H9 (cell line): ENCODE measurements around the gene GLS2. TPM values are rescaled to one million over a fixed set of nuclear protein-coding genes. Genes with fewer than 3 reads are reported as not detected.

Experiments used
- DNase-seq: peaks from one replicate; pipeline ENCODE4 v3.0.0-alpha.2; 2017
- H2AFZ ChIP-seq: one replicate; pipeline ENCODE4 v1.6.1; 2013; ENCODE audit warnings: mild to moderate bottlenecking, low read length, control low read depth, moderate library complexity
- H2AK5ac ChIP-seq: 2 replicates; pipeline ENCODE4 v1.6.1; 2013; ENCODE audit warnings: low read length, control low read depth, mixed read lengths; ENCODE audit not compliant: insufficient read length
- H2BK120ac ChIP-seq: one replicate; pipeline ENCODE4 v1.6.1; 2013; ENCODE audit warnings: low read depth, mild to moderate bottlenecking, low read length, control low read depth, inconsistent platforms; ENCODE audit not compliant: poor library complexity, severe bottlenecking
- H2BK12ac ChIP-seq: 2 replicates; pipeline ENCODE4 v1.6.1; 2013; ENCODE audit warnings: low read length, control low read depth, mixed read lengths, low read depth; ENCODE audit not compliant: insufficient read length
- H2BK15ac ChIP-seq: 2 replicates; pipeline ENCODE4 v1.6.1; 2013; ENCODE audit warnings: low read depth, low read length, control low read depth
- H2BK20ac ChIP-seq: one replicate; pipeline ENCODE4 v1.6.1; 2013; ENCODE audit warnings: low read depth, mild to moderate bottlenecking, low read length, control low read depth, inconsistent platforms; ENCODE audit not compliant: poor library complexity, severe bottlenecking
- H2BK5ac ChIP-seq: 2 replicates; pipeline ENCODE4 v1.6.1; 2013; ENCODE audit warnings: low read length, control low read depth, mixed read lengths; ENCODE audit not compliant: insufficient read length
- H3K14ac ChIP-seq: 2 replicates; pipeline ENCODE4 v1.6.1; 2013; ENCODE audit warnings: low read length, control low read depth; ENCODE audit not compliant: insufficient read depth
- H3K18ac ChIP-seq: 2 replicates; pipeline ENCODE4 v1.6.1; 2013; ENCODE audit warnings: low read depth, mild to moderate bottlenecking, mixed read lengths, low read length, control low read depth; ENCODE audit not compliant: insufficient read length
- H3K23ac ChIP-seq: 2 replicates; pipeline ENCODE4 v1.6.1; 2013; ENCODE audit warnings: low read length, control low read depth, mixed read lengths, low read depth; ENCODE audit not compliant: insufficient read length
- H3K23me2 ChIP-seq: 2 replicates; pipeline ENCODE4 v1.6.1; 2013; ENCODE audit warnings: low read depth, mild to moderate bottlenecking, mixed read lengths, low read length, control low read depth; ENCODE audit not compliant: insufficient read length, poor library complexity, severe bottlenecking
- H3K27ac ChIP-seq: 2 replicates; pipeline ENCODE4 v1.5.1; 2013; ENCODE audit warnings: low read length, control low read depth, mixed read lengths, low read depth; ENCODE audit not compliant: insufficient read length
- H3K27me3 ChIP-seq: 2 replicates; pipeline ENCODE4 v1.6.1; 2013; ENCODE audit warnings: low read length, control low read depth, inconsistent platforms; ENCODE audit not compliant: insufficient read depth
- H3K4ac ChIP-seq: 2 replicates; pipeline ENCODE4 v1.6.1; 2013; ENCODE audit warnings: low read depth, mild to moderate bottlenecking, control low read depth, inconsistent platforms, low read length, moderate library complexity
- H3K4me1 ChIP-seq: 2 replicates; pipeline ENCODE4 v1.6.1; 2013; ENCODE audit warnings: low read length, control low read depth, inconsistent platforms; ENCODE audit not compliant: insufficient read depth
- H3K4me2 ChIP-seq: 2 replicates; pipeline ENCODE4 v1.6.1; 2013; ENCODE audit warnings: low read length, control low read depth, mixed read lengths; ENCODE audit not compliant: insufficient read length, insufficient read depth
- H3K56ac ChIP-seq: 2 replicates; pipeline ENCODE4 v1.6.1; 2013; ENCODE audit warnings: low read depth, mild to moderate bottlenecking, mixed read lengths, low read length, control low read depth; ENCODE audit not compliant: insufficient read length
- H3K79me1 ChIP-seq: 2 replicates; pipeline ENCODE4 v1.6.1; 2013; ENCODE audit warnings: low read depth, mild to moderate bottlenecking, moderate library complexity, low read length, control low read depth, inconsistent platforms; ENCODE audit not compliant: insufficient read depth, poor library complexity, severe bottlenecking
- H3K79me2 ChIP-seq: 2 replicates; pipeline ENCODE4 v1.6.1; 2013; ENCODE audit warnings: low read length, control low read depth, inconsistent platforms; ENCODE audit not compliant: insufficient read depth
- H3K9ac ChIP-seq: 2 replicates; pipeline ENCODE4 v1.6.1; 2013; ENCODE audit warnings: low read length, control low read depth, mixed read lengths; ENCODE audit not compliant: insufficient read length; ENCODE audit errors: extremely low read depth
- H3K9me3 ChIP-seq: one replicate; pipeline ENCODE4 v1.6.1; 2013; ENCODE audit warnings: low read depth, low read length, inconsistent platforms; ENCODE audit not compliant: control insufficient read depth
- H3T11ph ChIP-seq: one replicate; pipeline ENCODE4 v1.6.1; 2013; ENCODE audit warnings: mild to moderate bottlenecking, low read length, control low read depth, inconsistent platforms
- H4K20me1 ChIP-seq: one replicate; pipeline ENCODE4 v1.6.1; 2013; ENCODE audit not compliant: control insufficient read depth, insufficient read length, insufficient read depth
- H4K5ac ChIP-seq: 2 replicates; pipeline ENCODE4 v1.6.1; 2013; ENCODE audit warnings: low read depth, mild to moderate bottlenecking, mixed read lengths, low read length, control low read depth; ENCODE audit not compliant: insufficient read length
- H4K8ac ChIP-seq: replicated peaks from 2 replicates; pipeline ENCODE4 v1.6.1; 2013; ENCODE audit warnings: low read length, control low read depth, mixed read lengths, low read depth; ENCODE audit not compliant: insufficient read length
- H4K91ac ChIP-seq: 2 replicates; pipeline ENCODE4 v1.6.1; 2013; ENCODE audit warnings: low read depth, mild to moderate bottlenecking, moderate library complexity, mixed read lengths, low read length, control low read depth; ENCODE audit not compliant: insufficient read length
- H3K27ac Mint-ChIP-seq, 3 experiments: 2 replicates in 2 of 3; 3 replicates in 1 of 3; pipeline ENCODE4 v1.8.0; 2020 to 2021; ENCODE audit warnings: mixed read lengths in 3 of 3, mild to moderate bottlenecking in 1 of 3, moderate library complexity in 1 of 3
- H3K27me3 Mint-ChIP-seq: 2 replicates; pipeline ENCODE4 v1.8.0; 2021; ENCODE audit warnings: low read depth, mild to moderate bottlenecking, moderate library complexity, mixed read lengths
- H3K36me3 Mint-ChIP-seq, 3 experiments: 2 replicates in 2 of 3; 3 replicates in 1 of 3; pipeline ENCODE4 v1.8.0; 2020 to 2021; ENCODE audit warnings: low read depth in 3 of 3, mixed read lengths in 3 of 3; ENCODE audit not compliant: insufficient read depth in 1 of 3
- H3K4me1 Mint-ChIP-seq, 2 experiments: 2 replicates each; pipeline ENCODE4 v1.8.0; 2020; ENCODE audit warnings: mixed read lengths in 2 of 2
- H3K4me3 Mint-ChIP-seq, 2 experiments: 2 replicates in 1 of 2; 3 replicates in 1 of 2; pipeline ENCODE4 v1.8.0; 2020 to 2021; ENCODE audit warnings: mild to moderate bottlenecking in 2 of 2, mixed read lengths in 2 of 2, moderate library complexity in 1 of 2
- H3K9me3 Mint-ChIP-seq, 2 experiments: 2 replicates in 1 of 2; 3 replicates in 1 of 2; pipeline ENCODE4 v1.8.0; 2020; ENCODE audit warnings: mild to moderate bottlenecking in 2 of 2, mixed read lengths in 2 of 2, moderate library complexity in 1 of 2
- WGBS: extraction: QIAGEN DNeasy Blood & Tissue Kit; methylation state at CpG from one replicate; pipeline ENCODE4 v1.1.7; 2013; ENCODE audit warnings: missing lambda C conversion rate, low lambda C conversion rate, mixed read lengths; ENCODE audit not compliant: insufficient read length; ENCODE audit errors: extremely low coverage; 5-methylcytosine and 5-hydroxymethylcytosine counted together
- total RNA-seq: library from RNA; stranded (reverse); gene quantifications from 2 replicates; pipeline ENCODE4 v1.2.1, GENCODE V29; 2021
- TF ChIP-seq, protein P1 (sequence below): fragments of 200-600 bp; sonication (generic); conservative IDR thresholded peaks from 3 replicates; pipeline ENCODE4 v1.8.0; 2021; ENCODE audit warnings: antibody characterized with exemption, mild to moderate bottlenecking

Gene GLS2
- total RNA-seq, 1 experiment from 2014 or later = 17.0 TPM

DNA sequence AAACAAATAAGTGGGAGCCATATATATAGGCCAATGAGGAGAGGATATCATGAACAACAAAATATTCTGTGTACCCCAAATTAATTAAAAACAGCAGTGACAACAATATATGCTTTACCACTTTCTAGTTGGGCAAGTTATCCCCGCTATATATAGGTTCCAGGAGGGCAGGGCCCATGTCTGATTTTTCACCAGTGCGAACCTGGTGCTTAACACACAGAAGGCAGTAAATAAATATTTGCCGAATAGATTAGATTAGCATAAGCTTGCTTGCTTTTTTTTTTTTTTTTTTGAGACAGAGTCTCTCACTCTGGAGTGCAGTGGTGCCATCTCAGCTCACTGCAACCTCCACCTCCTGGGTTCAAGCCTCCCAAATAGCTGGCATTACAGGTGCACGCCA is 30.1 kb downstream of the GLS2 start:
- Histone ChIP-seq H2AK5ac (no peak overlapping the region), H3K14ac (no peak overlapping the region), H3K56ac (no peak overlapping the region), H3K9me3 (no peaks in the 10 kb centered on the region), H3K18ac (no peak overlapping the region), H3K27me3 (no peaks in the 10 kb centered on the region), H2AFZ (no peak overlapping the region), H3K9ac (no peak overlapping the region), H3K23me2 (no peaks in the 10 kb centered on the region), H3T11ph (no peak overlapping the region), H3K23ac (no peak overlapping the region), H3K4ac (no peak overlapping the region), H4K91ac (no peak overlapping the region), H3K79me1 (no peaks in the 10 kb centered on the region), H4K5ac (no peak overlapping the region), H2BK12ac (no peak overlapping the region), H3K4me2 (no peak overlapping the region), H3K27ac (no peak overlapping the region), H3K79me2 (no peaks in the 10 kb centered on the region), H2BK15ac (no peak overlapping the region), H2BK120ac (no peak overlapping the region), H4K8ac (no peak overlapping the region), H2BK5ac (no peak overlapping the region), H4K20me1 (no peaks in the 10 kb centered on the region), H3K4me1 (no peaks in the 10 kb centered on the region), H2BK20ac (no peak overlapping the region)
- no peak overlapping the region for H3K27ac Mint-ChIP-seq
- H3K4me1 Mint-ChIP-seq = peaks cover 27 to 31% of the 10 kb centered on the region in 2 experiments
- TF ChIP-seq, protein P1, sequence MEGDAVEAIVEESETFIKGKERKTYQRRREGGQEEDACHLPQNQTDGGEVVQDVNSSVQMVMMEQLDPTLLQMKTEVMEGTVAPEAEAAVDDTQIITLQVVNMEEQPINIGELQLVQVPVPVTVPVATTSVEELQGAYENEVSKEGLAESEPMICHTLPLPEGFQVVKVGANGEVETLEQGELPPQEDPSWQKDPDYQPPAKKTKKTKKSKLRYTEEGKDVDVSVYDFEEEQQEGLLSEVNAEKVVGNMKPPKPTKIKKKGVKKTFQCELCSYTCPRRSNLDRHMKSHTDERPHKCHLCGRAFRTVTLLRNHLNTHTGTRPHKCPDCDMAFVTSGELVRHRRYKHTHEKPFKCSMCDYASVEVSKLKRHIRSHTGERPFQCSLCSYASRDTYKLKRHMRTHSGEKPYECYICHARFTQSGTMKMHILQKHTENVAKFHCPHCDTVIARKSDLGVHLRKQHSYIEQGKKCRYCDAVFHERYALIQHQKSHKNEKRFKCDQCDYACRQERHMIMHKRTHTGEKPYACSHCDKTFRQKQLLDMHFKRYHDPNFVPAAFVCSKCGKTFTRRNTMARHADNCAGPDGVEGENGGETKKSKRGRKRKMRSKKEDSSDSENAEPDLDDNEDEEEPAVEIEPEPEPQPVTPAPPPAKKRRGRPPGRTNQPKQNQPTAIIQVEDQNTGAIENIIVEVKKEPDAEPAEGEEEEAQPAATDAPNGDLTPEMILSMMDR = no peak
- no CpG with 5 or more reads among the region's 4 CpGs for WGBS
- DNase-seq = no peak
- no peaks in the 10 kb centered on the region; a peak in 1 of 5 replicates for H3K9me3 Mint-ChIP-seq
- no peak overlapping the region for H3K4me3 Mint-ChIP-seq
- H3K36me3 Mint-ChIP-seq = no peaks in the 10 kb centered on the region; a peak in 1 of 7 replicates
- peaks cover 8% of the 10 kb centered on the region for H3K27me3 Mint-ChIP-seq
